ENCODE data around the gene GAST.

- TF ChIP-seq CTCF (IDR thresholded peaks at IDR 0.05; ENCODE audit: low read depth, low read length) (no peak), EZH2phosphoT487 (IDR thresholded peaks at IDR 0.05; ENCODE audit: low read depth) (no peak)
These were observed 6.7 kb upstream of the GAST start for GRCh38 chr17:41705271-41705991.
